ENCODE results near the gene TRIM10.

- TF ChIP-seq EZH2 (IDR thresholded peaks at IDR 0.05; ENCODE audit: insufficient read depth, poor library complexity, severe bottlenecking), result no peak
- TF ChIP-seq EZH2phosphoT487 (IDR thresholded peaks at IDR 0.05; ENCODE audit: insufficient read depth, low read depth), result no peak
Measured at GRCh38 chr6:30112402-30112994, 48.5 kb downstream of the TRIM10 start.
